Liver (tissue), 3 donors: ENCODE measurements around the gene ILF3.

Source experiments
- CTCF ChIP-seq: fragments of 150-350 bp; IDR thresholded peaks from 2 replicates; pipeline ENCODE4 v1.5.1; 2017; ENCODE audit warnings: improper control_type of control experiment, low read depth, low read length; ENCODE audit not compliant: missing input control
- GABPA ChIP-seq, 2 donors: IDR thresholded peaks in 1 of 2; conservative IDR thresholded peaks in 1 of 2; 2 replicates each; pipeline ENCODE4 v1.6.1; 2016; ENCODE audit warnings: antibody characterized with exemption in 2 of 2, mild to moderate bottlenecking in 1 of 2, moderate library complexity in 1 of 2
- REST ChIP-seq: IDR thresholded peaks from 2 replicates; pipeline ENCODE4 v1.6.1; 2016; ENCODE audit warnings: antibody characterized with exemption, mild to moderate bottlenecking
- donor health status: healthy.
- donor health status: healthy.

- no peak for TF ChIP-seq CTCF
- TF ChIP-seq GABPA (IDR thresholded peaks at IDR 0.05 in 1 of 2, conservative IDR thresholded peaks at IDR 0.05 in 1 of 2) = no peak
- TF ChIP-seq REST = no peak
Measured at GRCh38 chr19:10682397-10683063, 28.4 kb downstream of the ILF3 start.
